ENCODE data around the gene SPATS2L. TPM values are rescaled to one million over a fixed set of nuclear protein-coding genes. Genes with fewer than 3 reads are reported as not detected.

The SPATS2L gene
- total and polyA plus RNA-seq, 2 of the 13 experiments (the other 11 are each of a cell fraction or from before 2014, with no cell fraction given): 154 to 212 TPM

DNA sequence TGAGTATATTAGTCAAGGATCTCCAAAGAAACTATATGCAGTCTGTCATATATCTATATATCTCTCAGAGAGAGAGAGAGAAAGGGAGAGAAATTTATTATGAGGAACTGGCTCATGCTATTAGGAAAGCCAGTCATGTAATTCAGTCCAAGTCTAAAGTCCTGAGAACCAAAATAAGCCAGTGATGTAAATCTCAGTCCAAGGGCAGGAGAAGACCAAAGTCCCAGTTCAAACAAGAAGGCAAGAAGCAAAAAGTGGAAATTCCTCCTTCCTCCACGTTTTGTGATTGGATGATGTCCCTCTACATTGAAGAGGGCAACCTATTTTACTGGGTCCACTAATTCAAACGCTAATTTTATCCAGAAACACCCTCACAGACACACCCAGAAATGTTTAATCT lies 34.2 kb upstream of the SPATS2L start (continued):
- TF ChIP-seq, protein P1, sequence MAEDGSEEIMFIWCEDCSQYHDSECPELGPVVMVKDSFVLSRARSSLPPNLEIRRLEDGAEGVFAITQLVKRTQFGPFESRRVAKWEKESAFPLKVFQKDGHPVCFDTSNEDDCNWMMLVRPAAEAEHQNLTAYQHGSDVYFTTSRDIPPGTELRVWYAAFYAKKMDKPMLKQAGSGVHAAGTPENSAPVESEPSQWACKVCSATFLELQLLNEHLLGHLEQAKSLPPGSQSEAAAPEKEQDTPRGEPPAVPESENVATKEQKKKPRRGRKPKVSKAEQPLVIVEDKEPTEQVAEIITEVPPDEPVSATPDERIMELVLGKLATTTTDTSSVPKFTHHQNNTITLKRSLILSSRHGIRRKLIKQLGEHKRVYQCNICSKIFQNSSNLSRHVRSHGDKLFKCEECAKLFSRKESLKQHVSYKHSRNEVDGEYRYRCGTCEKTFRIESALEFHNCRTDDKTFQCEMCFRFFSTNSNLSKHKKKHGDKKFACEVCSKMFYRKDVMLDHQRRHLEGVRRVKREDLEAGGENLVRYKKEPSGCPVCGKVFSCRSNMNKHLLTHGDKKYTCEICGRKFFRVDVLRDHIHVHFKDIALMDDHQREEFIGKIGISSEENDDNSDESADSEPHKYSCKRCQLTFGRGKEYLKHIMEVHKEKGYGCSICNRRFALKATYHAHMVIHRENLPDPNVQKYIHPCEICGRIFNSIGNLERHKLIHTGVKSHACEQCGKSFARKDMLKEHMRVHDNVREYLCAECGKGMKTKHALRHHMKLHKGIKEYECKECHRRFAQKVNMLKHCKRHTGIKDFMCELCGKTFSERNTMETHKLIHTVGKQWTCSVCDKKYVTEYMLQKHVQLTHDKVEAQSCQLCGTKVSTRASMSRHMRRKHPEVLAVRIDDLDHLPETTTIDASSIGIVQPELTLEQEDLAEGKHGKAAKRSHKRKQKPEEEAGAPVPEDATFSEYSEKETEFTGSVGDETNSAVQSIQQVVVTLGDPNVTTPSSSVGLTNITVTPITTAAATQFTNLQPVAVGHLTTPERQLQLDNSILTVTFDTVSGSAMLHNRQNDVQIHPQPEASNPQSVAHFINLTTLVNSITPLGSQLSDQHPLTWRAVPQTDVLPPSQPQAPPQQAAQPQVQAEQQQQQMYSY (CRISPR knock-in tag; IDR thresholded peaks at IDR 0.05): peak; percentile 76; the same call in 1 of the 2 replicates
- TF ChIP-seq ZNF570 (CRISPR knock-in tag; IDR thresholded peaks at IDR 0.05; ENCODE audit: borderline replicate concordance): no peak
- no peak for TF ChIP-seq ARID5B (CRISPR knock-in tag; IDR thresholded peaks at IDR 0.05)
- TF ChIP-seq NRL (CRISPR knock-in tag; IDR thresholded peaks at IDR 0.05; ENCODE audit: borderline replicate concordance): no peak
- TF ChIP-seq MTA1 (CRISPR knock-in tag; IDR thresholded peaks at IDR 0.05; ENCODE audit: borderline replicate concordance): no peak
- peak; percentile 64; the same call in 1 of the 2 replicates for TF ChIP-seq HNF4G (IDR thresholded peaks at IDR 0.05; ENCODE audit: borderline replicate concordance, low read depth, low read length)
- TF ChIP-seq HNF4G (CRISPR knock-in tag; IDR thresholded peaks at IDR 0.05; ENCODE audit: borderline replicate concordance, low read depth): no peak
- no peak for TF ChIP-seq ZNF44 (CRISPR knock-in tag; IDR thresholded peaks at IDR 0.05)
- TF ChIP-seq ZNF333 (CRISPR knock-in tag; IDR thresholded peaks at IDR 0.05; ENCODE audit: borderline replicate concordance): no peak
- no peak for TF ChIP-seq SRY (CRISPR knock-in tag; IDR thresholded peaks at IDR 0.05)
